GM19324 (cell line): Measurements from ENCODE around the gene KLK15.

Experiments used
- ATAC-seq: cut with Tn5 transposase; IDR thresholded peaks from one replicate; pipeline ENCODE4 v1.9.1; 2021; ENCODE audit warnings: mild to moderate bottlenecking, moderate library complexity; ENCODE audit not compliant: unreplicated experiment, low FRiP score

The KLK15 gene, protein sequence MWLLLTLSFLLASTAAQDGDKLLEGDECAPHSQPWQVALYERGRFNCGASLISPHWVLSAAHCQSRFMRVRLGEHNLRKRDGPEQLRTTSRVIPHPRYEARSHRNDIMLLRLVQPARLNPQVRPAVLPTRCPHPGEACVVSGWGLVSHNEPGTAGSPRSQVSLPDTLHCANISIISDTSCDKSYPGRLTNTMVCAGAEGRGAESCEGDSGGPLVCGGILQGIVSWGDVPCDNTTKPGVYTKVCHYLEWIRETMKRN

GRCh38 chr19:50833117-50833801, at the start of gene KLK15:
Gene KLK15, minus strand, starts transcription at chr19:50833574. Its CDS starts 2,082 bp downstream, at chr19:50831492.
- no peak for ATAC-seq

GRCh38 chr19:50882188-50882587, 48.8 kb upstream of the KLK15 start:
- no peak for ATAC-seq

DNA sequence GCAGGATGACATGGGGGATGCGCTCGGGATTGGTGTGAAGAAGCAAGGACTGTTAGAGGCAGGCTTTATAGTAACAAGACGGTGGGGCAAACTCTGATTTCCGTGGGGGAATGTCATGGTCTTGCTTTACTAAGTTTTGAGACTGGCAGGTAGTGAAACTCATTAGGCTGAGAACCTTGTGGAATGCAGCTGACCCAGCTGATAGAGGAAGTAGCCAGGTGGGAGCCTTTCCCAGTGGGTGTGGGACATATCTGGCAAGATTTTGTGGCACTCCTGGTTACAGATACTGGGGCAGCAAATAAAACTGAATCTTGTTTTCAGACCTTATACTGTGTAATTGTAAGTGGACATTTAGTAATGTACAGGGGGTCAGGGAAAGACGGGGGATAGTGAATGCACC, 46.9 kb upstream of the KLK15 start:
- no peak for ATAC-seq

DNA sequence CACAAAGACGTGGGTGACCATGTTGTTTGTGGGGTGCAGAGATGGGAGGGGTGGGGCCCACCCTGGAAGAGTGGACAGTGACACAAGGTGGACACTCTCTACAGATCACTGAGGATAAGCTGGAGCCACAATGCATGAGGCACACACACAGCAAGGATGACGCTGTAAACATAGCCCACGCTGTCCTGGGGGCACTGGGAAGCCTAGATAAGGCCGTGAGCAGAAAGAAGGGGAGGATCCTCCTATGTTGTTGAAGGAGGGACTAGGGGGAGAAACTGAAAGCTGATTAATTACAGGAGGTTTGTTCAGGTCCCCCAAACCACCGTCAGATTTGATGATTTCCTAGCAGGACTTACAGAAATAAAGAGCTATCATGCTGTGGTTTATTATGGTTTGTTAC, 45.5 kb upstream of the KLK15 start:
- ATAC-seq: no peak

DNA sequence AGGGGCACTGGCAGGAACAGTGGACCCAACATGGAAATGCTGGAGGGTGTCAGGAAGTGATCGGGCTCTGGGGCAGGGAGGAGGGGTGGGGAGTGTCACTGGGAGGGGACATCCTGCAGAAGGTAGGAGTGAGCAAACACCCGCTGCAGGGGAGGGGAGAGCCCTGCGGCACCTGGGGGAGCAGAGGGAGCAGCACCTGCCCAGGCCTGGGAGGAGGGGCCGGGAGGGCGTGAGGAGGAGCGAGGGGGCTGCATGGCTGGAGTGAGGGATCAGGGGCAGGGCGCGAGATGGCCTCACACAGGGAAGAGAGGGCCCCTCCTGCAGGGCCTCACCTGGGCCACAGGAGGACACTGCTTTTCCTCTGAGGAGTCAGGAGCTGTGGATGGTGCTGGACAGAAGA, 44.0 kb upstream of the KLK15 start:
- ATAC-seq: no peak

DNA sequence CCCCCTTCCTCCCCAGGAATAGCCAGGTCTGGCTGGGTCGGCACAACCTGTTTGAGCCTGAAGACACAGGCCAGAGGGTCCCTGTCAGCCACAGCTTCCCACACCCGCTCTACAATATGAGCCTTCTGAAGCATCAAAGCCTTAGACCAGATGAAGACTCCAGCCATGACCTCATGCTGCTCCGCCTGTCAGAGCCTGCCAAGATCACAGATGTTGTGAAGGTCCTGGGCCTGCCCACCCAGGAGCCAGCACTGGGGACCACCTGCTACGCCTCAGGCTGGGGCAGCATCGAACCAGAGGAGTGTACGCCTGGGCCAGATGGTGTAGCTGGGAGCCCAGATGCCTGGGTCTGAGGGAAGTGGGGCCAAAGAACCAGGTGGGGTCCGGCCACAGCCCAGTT, 43.1 kb upstream of the KLK15 start:
- no peak for ATAC-seq

DNA sequence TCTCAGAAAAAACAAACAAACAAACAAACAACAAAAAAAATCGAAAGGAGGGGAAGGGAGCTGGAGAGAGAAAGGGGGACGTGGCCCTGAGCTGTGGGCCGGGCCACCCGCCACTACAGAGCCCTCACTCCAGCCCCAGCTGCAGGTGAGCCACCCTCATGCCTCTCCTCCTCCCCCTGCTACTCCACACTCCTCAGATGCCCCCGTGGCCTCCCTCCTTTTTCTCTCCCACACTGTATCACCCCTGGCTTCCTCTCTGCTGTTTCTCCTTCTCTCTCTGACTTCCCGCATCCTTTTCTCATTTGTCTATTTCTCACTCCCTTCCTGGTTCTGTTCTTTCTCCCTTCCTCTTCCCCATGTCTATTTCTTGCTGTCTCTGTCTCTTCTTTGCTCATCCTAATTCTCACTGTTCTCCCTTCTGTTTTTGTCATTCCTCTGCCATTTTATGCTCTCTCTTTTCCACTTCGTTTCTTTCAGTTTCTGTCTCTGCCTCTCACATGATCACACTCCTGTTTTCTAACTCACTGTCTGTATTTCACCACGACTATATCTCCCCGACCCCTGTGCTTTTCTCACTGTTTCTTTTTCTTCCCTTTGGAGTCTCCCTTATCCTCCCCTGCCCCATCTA, 42.5 kb upstream of the KLK15 start:
- ATAC-seq: no peak

- no peak for ATAC-seq
These were observed 40.8 kb upstream of the KLK15 start for GRCh38 chr19:50874211-50874610.

DNA sequence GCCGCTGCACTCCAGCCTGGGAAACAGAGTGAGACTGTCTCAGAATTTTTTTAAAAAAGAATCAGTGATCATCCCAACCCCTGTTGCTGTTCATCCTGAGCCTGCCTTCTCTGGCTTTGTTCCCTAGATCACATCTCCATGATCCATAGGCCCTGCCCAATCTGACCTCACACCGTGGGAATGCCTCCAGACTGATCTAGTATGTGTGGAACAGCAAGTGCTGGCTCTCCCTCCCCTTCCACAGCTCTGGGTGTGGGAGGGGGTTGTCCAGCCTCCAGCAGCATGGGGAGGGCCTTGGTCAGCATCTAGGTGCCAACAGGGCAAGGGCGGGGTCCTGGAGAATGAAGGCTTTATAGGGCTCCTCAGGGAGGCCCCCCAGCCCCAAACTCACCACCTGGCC, 39.7 kb upstream of the KLK15 start, which contains the start of gene KLK2:
TSS of gene KLK2 (plus strand) at position 384 of the 400 bp plus-strand sequence. CDS start 35 bp downstream, outside the sequence.
- no peak for ATAC-seq

GRCh38 chr19:50870417-50871089, 37.2 kb upstream of the KLK15 start:
- no peak for ATAC-seq

GRCh38 chr19:50869479-50869878, 36.1 kb upstream of the KLK15 start:
- ATAC-seq: no peak

GRCh38 chr19:50861496-50862286, 28.3 kb upstream of the KLK15 start:
- ATAC-seq: no peak

DNA sequence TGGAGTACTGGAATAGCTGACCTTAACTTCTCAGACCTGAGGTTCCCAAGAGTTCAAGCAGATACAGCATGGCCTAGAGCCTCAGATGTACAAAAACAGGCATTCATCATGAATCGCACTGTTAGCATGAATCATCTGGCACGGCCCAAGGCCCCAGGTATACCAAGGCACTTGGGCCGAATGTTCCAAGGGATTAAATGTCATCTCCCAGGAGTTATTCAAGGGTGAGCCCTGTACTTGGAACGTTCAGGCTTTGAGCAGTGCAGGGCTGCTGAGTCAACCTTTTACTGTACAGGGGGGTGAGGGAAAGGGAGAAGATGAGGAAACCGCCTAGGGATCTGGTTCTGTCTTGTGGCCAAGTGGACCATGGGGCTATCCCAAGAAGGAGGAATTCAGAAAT, 27.6 kb upstream of the KLK15 start:
- ATAC-seq: no peak

GRCh38 chr19:50859849-50860248, 26.5 kb upstream of the KLK15 start:
- no peak for ATAC-seq

DNA sequence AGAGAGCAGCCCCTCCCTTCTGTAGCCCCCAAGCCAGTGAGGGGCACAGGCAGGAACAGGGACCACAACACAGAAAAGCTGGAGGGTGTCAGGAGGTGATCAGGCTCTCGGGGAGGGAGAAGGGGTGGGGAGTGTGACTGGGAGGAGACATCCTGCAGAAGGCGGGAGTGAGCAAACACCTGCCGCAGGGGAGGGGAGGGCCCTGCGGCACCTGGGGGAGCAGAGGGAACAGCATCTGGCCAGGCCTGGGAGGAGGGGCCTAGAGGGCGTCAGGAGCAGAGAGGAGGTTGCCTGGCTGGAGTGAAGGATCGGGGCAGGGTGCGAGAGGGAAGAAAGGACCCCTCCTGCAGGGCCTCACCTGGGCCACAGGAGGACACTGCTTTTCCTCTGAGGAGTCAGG, 25.5 kb upstream of the KLK15 start:
- ATAC-seq: no peak

- ATAC-seq: no peak
These were observed 24.0 kb upstream of the KLK15 start for GRCh38 chr19:50857366-50857765.

DNA sequence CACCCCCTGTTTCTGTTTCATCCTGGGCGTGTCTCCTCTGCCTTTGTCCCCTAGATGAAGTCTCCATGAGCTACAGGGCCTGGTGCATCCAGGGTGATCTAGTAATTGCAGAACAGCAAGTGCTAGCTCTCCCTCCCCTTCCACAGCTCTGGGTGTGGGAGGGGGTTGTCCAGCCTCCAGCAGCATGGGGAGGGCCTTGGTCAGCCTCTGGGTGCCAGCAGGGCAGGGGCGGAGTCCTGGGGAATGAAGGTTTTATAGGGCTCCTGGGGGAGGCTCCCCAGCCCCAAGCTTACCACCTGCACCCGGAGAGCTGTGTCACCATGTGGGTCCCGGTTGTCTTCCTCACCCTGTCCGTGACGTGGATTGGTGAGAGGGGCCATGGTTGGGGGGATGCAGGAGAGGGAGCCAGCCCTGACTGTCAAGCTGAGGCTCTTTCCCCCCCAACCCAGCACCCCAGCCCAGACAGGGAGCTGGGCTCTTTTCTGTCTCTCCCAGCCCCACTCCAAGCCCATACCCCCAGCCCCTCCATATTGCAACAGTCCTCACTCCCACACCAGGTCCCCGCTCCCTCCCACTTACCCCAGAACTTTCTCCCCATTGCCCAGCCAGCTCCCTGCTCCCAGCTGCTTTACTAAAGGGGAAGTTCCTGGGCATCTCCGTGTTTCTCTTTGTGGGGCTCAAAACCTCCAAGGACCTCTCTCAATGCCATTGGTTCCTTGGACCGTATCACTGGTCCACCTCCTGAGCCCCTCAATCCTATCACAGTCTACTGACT, 21.4 kb upstream of the KLK15 start, which contains the start of gene KLK3:
TSS of gene KLK3 (plus strand) at position 280 of the 775 bp plus-strand sequence. CDS start at position 321, 41 bp downstream.
- ATAC-seq: no peak

DNA sequence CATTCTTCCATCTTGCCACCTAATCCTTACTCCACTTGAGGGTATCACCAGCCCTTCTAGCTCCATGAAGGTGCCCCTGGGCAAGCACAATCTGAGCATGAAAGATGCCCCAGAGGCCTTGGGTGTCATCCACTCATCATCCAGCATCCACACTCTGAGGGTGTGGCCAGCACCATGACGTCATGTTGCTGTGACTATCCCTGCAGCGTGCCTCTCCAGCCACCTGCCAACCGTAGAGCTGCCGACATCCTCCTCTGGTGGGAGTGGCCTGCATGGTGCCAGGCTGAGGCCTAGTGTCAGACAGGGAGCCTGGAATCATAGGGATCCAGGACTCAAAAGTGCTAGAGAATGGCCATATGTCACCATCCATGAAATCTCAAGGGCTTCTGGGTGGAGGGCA, 18.2 kb upstream of the KLK15 start:
- ATAC-seq: no peak

DNA sequence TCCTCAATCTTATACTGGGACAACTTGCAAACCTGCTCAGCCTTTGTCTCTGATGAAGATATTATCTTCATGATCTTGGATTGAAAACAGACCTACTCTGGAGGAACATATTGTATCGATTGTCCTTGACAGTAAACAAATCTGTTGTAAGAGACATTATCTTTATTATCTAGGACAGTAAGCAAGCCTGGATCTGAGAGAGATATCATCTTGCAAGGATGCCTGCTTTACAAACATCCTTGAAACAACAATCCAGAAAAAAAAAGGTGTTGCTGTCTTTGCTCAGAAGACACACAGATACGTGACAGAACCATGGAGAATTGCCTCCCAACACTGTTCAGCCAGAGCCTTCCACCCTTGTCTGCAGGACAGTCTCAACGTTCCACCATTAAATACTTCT, 17.4 kb upstream of the KLK15 start:
- no peak for ATAC-seq
